NCI-H1105 treated with DMSO at 0.1 percent for 48 hours (cell line): ENCODE results near the gene NRIP1.
"Not testable (repeated sequence)": the region's sequence is repeated elsewhere in the genome, so short reads cannot be mapped to it uniquely, and the experiment has no call there.

Experiments
- DNase-seq: peaks from one replicate; lab custom pipeline; 2025; lab: John Stamatoyannopoulos, UW

NRIP1 gene

DNA sequence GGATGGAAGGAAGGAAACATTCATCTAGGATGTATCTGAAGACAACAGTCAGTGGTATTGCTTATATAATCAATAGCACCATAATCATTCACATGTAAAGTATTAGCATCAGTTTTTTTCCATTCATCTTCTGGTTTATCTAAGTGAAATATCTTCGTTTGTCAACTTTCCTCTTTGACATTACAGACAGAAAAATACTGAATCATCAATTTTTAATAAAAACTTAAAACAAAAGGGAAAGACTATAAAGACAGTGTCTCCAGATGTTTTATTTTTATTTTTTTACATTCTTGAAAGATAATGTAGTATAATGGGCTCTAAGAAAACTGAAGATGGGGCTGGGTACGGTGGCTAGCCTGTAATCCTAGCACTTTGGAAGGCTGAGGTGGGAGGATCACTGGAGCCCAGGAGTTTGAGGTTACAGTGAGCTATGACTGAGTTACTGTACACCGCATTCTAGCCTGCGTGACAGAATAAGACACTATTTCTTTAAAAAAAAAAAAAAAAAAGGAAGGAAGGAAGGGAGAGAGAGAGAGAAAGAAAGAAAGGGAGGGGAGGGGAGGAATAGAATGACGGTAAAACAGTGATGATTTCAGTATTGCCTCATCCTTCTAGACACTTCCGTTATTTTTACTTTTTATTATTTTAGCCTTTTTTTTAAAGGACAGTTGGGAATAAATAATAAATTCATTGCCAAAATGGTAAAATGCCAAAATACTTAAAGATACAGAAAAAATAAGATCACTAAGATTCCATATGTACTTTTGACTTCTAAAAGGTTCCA is 89.5 kb downstream of the NRIP1 start:
- DNase-seq, result no peak

DNA sequence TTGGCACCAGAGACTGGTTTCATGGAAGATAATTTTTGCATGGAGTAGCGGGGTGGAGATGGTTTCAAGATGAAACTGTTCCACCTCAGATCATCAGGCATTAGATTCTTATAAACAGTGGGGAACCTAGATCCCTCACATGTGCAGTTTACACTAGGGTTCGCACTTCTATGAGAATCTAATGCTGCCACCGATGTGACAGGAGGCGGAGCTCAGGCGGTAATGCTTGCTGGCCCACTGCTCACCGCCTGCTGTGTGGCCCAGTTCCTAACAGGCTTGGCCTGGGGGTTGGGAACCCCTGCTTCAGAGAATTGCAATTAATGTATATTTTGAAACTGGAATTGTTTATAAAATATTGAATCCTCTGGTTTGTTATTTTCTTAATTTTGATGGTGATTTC is 92.1 kb downstream of the NRIP1 start:
- DNase-seq, result no peak

DNA sequence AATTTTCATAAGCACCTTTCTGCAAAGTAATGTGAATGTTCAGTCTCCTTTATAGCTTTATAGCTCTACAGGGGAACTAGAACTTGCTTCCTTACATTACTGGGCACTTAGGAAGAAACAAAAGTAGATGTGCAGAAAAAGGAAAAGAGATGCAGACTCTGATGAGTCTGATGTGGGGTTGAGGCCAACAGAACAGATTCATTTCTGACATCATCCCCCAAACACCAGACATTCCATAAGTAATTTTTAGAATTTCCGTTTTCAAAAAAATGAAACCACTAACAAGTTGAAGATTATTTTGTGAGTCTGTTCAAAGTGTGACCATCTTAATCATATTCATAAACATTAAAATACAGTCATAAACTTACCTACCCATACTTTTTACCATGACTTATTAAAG is 96.0 kb downstream of the NRIP1 start:
- DNase-seq, result no peak

DNA sequence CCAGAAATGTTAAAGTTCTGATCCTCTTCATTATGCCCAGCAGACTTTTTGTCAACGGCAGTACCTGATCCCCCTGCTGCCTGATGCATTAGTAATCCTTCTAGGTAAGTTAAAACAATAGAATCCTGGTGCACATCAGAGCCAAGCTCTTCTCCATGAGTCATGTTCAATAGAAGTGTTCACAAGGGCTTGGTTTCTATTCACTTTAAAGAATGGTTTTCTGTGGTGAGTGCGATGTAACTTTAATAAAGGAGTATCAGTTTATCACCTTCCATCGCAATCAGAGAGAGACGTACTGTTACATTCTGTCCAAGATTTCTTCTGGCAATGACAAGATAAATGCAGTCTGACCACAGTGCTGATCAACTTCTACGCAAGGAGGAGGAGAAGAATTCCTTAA is 96.8 kb downstream of the NRIP1 start:
- DNase-seq, result no peak

DNA sequence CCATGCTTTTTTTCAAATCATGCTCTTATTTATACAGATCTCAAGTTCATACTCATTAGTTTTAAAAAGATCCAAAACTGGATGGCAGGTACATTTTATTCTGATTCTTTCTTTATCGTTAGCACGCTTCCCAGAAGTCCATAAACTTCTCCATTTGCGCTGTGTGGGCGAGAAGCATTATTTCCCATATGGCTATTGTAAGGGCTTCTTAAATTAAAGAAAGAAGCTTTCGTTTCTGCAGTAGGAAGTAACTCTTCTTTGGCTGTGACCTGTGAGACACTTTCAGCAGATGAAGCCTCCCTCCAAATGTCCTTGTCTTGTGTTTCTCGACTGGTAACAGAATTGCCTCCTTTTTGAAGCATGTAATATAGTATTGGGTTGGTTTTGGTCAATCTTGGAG is 100.2 kb downstream of the NRIP1 start:
- DNase-seq, result no peak

DNA sequence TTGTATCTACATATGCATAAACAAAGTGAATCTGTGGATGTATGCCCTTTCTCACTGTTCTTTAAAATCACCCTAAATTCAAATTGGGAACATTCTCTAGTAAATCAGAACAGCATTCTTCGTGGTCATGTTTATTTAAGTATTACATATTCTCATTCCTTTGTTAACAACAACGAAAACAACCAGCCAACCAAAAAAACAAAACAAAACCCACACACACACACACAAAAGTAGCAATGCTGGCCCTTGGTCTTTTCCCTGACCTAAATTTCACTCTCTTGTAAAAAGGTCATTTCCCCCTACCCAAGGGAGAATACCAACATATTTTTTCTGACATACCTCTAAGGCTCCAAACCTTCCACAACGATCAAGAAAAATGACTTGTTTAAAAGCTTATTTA is 102.6 kb downstream of the NRIP1 start:
- no peak for DNase-seq

DNA sequence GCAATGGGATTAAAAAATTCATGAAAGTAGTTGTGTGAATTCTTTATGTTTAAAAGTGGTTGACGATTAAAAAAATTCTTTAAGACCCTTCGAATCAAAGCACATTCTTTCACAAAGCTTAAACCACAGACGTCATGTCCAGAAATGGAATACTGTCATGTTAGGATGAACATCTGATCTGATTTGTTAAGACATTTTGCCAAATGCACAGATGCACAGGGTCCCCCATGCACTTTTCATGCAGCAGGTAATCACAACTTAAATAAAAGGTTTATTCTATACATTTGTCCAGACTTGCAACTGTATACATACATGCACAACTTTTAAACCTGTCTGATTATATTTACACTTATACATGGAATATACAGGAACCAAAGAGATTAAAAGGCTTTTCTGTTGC is 103.3 kb downstream of the NRIP1 start:
- DNase-seq, result no peak

DNA sequence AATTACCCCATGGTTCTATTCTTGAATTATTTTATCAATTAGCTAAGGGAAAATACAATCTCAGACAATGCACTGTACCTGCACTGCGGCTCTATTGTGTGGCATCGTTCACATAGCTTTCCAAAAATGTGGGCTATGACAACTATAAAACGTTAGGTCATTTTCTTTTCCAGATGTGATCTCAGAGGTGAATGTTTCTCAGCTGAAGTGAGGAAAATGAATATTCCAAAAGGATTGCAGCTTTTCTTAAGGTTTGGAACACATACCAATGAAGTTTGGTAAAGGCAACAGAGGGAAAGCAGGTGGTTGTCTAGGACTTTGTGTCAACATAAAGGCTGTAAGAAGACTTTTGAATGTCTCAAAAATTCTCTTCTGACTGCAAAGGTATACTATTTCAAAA is 105.5 kb downstream of the NRIP1 start:
- no peak for DNase-seq

DNA sequence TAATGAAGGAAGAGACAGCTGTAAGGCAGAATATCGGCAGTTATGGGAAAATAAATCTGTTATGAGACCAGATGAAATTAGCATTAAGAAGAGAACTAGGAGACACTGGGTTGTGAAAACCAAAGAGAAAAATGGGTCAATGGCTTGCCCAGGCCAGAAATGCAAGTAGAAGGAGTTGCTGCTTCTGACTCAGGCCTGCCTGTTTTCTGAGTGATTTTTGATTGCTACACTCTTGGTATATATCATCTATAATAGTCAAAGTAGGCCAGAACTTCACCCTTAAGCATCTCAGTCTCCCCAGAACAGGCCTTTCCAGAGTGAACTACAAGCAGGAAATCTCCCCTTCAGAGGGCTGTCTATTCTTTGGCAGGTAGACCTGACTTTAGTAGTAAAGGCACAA is 107.0 kb downstream of the NRIP1 start:
- DNase-seq, result no peak

DNA sequence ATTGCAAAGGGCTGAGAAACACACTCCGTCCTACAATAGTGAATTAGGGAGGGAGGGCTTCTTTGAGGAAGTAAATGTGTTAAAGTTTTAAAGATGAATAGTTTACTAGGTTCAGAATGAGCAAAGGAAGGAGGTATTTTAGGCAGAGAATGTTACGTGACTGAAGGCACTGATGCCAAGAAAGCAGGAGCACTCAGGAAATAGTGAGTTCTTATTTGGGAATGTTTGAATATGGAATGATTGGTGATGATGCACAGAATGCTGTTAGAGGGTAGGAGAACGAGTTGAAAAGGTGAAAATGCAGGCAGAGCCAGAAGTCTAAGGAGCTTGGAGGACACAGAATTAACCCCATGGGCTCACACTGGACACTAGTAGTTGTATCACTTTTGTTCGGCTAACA is 108.0 kb downstream of the NRIP1 start:
- no peak for DNase-seq

DNA sequence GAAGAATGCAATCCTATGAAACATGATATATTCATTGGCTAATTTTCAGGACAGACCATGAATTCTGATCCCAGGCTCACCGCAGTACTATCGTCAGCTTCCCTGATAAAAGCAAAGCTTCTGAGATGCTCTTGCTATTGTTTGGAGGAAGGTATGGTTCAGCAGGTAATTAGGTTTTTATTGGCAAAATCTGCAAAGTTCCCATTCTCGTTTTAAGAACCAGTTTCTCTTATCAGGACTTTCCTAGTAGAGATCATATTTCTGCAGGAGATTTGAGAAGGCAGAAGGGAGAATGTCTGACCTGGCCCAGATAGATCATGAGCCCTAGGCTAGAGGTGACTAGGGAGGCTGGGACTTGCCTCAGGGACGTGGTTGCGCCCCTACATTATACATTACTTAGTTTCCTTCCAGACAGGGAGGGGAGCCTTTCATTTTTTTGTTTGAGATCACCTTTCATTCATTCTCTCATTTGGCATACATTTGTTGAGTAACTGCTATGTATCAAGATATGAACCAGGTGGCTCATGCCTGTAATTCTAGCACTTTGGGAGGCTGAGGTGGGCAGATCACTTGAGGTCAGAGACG is 108.8 kb downstream of the NRIP1 start:
- no peak for DNase-seq

DNA sequence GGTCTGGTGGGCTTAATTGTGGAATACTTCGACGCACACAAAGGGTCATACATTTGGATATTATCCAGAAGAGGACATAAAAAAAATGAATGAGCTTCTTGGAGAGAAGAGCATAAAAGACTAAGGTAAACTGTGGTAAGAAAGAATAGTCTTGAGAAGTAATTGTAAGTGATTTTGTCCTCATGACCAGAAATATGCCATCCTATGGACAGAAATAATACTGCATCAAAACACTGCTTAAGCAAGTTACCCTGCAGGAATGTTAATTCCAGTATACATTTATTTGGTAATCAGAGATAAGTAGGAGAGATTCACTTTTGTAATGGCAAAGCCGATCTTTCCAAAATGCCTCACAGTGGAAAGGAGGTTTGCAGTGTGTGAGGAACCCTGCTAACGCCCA is 111.9 kb downstream of the NRIP1 start:
- no peak for DNase-seq

DNA sequence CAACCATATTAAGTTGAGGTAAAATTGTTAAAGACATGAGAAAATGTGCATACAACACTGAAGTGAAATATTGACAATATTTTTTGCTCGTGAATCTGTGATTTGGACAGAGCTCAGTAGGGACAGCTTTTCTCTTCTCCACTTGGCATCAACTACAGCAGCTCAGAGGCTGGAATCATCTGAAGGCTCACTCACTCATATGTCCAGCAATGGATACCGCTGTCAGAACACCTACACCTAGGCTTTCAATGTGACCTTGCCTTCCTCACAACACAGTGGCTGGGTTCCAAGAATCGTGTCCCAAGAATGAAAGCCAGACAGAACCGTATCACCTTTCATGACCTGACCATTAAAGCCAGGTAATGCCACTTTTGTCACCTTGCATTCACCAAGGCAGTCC is 115.2 kb downstream of the NRIP1 start:
- DNase-seq, result no peak

DNA sequence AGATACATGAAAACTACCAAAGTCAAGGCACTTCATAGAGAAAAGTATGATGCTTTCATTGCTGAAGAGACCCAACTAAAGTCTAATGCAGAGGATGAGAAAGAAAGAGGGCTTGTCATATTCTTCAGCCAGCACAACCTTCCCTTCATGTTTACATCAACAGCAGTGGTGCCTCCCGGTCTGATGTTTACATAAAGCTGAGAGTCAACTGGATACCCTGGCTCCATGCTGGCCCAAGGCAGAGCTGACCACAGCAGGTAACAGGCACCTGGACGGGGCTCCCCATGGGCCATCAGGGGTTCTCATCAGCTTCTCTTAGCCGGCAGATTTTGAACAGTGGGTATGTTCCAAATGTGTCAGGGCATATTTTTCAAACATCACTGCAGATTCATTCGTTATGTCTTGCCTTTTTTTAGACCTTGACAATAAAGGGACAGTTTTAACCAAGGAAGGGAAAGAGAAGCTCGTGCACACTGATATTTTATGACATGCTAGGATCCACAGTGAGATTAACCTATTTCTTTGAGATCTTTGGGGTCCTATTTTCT is 117.1 kb downstream of the NRIP1 start:
- no peak for DNase-seq

DNA sequence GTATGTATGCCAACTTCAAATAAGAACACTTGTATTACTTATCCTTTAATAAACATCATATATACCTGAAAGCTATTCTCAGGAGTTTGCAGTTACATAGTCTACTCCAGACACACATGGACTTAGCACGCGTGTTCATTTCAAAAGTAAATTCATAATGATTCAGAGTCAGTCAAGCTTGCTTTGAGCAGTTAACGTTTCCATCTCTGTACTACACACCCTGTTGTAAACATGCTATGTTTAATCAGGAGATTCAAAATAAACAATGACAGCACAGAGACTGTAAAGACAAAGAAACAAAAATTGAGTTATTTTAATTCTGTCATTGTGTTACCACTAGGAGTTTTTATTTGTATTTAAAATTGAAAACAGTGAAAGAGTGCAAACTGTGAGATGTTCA is 119.6 kb downstream of the NRIP1 start:
- DNase-seq, result no peak

DNA sequence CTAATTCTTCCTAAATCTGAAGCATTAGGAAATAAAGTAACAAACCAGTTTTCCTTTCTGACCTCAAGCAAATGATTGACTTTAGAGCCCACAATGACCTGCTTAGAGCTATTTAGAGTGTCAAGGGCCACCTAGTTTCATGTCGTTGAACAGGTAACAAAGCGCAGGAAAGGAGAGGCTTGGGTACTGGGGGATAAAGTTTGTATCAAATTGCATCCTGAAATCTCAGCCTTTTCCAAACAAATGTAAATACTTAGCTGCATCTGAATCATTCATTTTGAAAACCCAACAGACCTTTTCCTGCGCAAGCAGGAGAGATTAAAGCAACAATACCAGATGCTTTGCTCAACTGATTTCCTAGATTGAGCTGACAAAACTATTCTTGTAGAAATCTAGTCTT is 121.2 kb downstream of the NRIP1 start:
- no peak for DNase-seq

DNA sequence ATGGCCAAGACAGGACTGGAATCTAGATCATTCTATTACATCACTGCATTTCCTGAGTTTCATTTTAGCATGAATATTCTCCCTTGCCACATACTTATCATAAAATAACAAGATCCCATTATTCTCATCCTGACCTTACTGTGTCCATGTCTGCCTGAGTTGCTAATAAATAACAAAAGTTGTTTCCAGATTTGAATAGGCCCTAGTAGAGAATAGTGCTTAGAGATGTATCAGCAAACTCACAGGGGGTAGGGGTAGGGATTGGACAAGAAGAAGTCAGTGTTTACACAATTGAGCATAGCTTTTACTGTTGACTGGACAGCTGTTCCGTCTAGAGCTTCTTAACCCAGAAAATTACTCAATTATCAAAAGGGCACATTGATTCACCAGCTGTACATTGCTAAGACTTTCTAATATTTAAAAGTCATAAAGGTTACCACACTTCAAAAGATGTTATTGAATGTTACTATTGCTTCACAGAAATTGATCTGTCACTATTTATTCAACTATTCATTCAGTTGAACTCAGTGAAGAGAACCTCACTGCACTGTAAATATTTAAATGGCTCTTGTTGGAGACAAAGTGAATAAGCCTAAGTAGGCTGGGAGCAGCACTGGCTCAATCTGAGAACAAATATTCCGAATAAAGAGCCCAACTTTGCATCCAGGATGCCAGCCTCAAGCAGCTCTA is 121.9 kb downstream of the NRIP1 start:
- DNase-seq, result no peak

DNA sequence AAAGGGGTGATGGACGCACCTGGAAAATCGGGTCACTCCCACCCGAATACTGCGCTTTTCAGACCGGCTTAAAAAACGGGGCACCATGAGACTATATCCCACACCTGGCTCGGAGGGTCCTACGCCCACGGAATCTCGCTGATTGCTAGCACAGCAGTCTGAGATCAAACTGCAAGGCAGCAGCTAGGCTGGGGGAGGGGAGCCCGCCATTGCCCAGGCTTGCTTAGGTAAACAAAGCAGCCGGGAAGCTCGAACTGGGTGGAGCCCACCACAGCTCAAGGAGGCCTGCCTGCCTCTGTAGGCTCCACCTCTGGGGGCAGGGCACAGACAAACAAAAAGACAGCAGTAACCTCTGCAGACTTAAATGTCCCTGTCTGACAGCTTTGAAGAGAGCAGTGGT is 137.5 kb downstream of the NRIP1 start:
- DNase-seq, result not testable (repeated sequence)

DNA sequence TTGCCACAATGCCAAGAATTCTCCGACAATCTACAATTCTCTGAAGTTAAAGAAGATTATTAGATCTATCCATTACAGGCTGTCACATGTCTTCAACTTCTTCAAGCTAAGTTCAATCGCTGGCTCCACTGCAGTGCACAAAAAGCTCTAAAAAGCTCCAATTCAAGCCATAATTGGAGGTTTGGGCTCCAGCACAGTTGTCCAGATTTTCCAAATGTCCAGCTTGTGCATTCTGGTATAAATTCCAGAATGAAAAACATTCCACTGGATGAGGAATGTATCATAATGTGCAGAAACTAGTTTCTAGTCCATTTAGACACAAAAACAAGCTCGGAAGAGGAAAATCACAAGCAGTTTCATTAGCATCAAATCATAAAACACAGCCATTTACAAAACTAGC is 138.6 kb downstream of the NRIP1 start:
- DNase-seq, result no peak

DNA sequence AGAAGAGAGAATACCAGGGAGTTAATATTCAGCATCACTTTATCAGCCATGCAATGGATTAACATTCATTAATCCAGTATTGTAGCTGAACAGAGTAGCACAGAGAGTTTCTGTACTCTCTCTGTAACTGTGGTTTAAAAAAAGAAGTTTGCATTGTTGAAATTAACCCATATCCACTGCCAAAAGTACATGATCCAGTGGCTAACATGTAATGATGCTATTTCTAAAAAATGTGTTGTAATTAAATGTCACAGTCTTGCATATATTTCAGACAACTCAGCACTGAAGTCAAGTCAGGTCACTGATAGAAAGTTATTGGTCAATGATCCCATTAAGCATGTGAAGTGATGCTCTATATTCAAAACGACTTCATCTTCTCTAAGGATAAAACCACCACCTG is 141.3 kb downstream of the NRIP1 start:
- no peak for DNase-seq

DNA sequence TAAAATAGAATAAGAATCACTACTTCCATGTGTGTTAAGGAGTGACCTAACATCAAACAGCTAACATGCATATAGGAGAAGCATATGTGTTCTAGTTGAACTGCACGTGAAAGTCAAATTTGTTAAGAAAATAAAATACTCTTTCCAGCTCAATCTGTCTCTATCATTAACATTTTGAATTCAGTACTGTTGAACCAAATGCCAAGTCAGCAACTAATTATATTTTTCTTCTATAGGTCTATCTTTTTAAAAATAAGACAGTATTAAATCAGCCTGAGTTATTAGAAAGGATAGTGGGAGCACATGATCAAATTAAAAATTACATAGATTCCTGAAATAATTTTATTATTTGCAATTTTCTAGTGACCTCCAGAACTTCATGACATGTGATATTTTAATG is 141.8 kb downstream of the NRIP1 start:
- no peak for DNase-seq

DNA sequence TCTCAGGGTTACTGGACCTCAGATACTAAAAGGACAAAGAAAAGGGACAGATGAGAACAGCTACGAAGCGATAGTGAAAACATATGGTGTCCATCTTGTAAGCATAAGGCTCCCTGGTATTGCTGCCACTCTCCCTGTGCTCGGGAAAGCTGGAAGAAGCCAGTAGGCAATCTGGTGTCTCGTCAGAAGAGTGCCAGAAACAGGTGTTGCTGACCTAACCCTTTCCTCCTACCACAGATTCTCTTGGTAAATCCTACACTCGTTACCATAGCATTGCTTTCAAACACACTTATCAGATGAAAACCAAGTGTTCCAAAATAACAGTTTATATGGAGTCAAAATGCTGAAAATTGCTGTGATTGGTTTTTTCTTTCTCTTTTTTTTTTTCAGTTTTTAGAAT is 146.3 kb downstream of the NRIP1 start:
- no peak for DNase-seq

DNA sequence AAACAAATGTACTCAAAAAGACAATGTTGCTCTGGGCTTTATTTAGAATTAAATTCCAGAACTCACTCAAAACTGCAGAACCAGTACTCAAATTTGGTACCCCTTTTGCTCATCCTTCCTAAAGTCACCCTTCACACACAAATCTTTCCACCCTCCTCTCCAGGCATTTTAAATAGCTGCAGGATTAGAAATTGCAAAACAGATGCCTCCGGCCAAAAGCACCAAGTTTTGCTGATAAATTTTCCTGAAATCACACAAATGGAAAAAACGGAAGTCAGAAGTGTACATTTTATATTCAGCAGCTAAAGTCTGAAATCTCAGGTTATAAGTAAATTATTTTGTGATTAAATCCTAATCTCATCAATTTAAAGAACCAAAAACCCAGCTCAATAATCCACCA is 147.0 kb downstream of the NRIP1 start:
- no peak for DNase-seq
